GM18867 (cell line): ENCODE results near the gene CCL5.

Source experiments
- ATAC-seq: cut with Tn5 transposase; IDR thresholded peaks from one replicate; pipeline ENCODE4 v1.9.1; 2021; ENCODE audit warnings: mild to moderate bottlenecking, moderate library complexity; ENCODE audit not compliant: unreplicated experiment

CCL5 gene

DNA sequence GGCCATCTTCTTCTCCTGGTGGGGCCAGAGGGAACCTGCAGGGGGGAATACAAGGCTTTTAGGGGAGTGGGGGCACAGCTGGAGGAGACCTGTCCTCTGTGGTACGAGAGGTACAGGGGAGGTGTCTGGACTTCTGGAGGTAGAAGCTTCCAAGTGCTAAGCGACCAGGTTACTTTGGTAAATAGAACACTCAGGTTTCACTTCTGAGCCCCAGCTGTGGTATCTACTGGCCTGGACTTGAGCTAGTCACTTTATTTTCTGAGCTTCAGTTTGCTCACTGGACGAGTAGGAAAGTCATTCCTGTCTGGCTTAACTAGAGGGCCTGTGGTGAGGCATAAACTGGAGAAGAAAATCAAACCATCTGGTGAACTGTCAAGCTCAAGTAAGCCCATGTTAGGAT lies 11.4 kb downstream of the CCL5 start, which contains the start of gene HEATR9:
Gene HEATR9, minus strand, starts transcription at position 155 of the 400 bp plus-strand sequence. Its CDS starts 149 bp downstream, at position 6.
- ATAC-seq = no peak

GRCh38 chr17:35867574-35867973 lies 12.6 kb downstream of the CCL5 start:
- ATAC-seq = no peak

DNA sequence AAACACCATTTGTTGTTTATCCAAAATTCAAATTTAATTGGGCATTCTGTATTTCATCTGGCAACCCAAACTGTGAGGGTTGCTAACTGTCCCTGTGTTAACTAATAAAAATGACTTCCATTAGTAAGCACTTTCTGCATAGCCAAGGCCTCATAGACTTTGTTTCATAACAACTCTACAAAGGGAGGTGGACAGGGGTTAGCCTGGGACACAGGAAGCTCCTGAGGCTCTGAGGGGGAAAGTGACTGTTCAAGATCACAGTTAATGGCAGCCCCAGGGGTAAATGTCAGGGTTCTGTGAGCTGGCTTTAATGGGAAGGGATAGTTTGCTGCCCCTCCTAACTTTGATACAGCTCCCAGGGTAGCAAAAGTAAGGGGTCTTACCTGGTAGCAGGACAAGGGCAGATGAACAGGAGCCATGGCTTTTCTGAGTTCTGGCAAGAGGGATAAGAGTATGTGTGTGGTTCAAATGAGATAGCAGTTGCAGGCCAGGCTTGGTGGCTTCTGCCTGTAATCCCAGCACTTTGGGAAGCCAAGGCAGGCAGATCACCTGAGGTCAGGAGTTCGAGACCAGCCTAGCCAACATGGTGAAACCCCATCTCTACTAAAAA lies 13.7 kb downstream of the CCL5 start:
- no peak for ATAC-seq

DNA sequence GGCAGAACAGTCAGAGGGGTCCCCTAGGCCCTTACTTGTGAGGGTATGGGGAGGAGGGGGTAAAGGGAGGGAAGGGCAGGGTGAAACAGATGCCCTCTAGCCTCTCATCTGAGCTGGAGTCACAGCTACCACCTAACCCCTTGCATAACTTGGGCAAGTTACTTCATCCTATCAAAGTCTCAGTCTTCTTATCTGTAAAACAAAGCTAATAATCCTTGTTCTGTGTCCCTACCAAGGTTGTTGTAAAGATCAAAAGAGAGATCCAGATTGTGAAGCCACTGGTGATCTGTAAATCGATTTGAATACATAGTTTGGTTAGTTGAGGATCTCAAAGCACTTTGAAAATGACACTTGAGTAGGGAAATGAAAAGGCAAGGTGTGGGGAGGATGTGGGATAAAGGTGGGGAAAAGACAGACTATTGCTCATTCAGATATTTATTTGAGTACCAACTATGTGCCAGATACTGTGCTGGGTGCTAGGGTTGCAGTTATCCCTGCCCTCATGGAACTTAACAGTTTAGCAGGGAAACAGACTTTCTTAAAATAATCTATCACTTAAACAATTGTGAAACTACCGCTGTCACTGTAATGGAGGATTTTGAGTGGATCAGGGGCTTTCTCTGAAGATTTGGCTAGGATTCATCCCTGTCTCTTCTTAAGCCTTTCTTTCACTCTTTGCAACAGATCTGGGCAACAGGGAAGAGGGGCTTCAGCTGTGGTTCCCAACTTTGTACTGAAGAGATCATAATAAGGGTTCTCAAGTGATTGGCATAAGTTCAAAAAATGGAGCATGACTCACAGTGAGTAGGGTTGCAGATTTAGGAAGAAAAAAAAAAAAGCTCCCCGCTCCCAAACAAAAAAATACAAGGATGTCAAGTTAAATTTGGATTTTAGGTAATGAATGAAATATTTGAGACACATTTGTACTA lies 14.5 kb downstream of the CCL5 start:
- ATAC-seq = no peak

- ATAC-seq = no peak
Observed at GRCh38 chr17:35864853-35865252, 15.3 kb downstream of the CCL5 start.

- no peak for ATAC-seq
Observed at GRCh38 chr17:35856603-35857002, 23.6 kb downstream of the CCL5 start.

- ATAC-seq = no peak
Observed at GRCh38 chr17:35855965-35856364, 24.2 kb downstream of the CCL5 start.

DNA sequence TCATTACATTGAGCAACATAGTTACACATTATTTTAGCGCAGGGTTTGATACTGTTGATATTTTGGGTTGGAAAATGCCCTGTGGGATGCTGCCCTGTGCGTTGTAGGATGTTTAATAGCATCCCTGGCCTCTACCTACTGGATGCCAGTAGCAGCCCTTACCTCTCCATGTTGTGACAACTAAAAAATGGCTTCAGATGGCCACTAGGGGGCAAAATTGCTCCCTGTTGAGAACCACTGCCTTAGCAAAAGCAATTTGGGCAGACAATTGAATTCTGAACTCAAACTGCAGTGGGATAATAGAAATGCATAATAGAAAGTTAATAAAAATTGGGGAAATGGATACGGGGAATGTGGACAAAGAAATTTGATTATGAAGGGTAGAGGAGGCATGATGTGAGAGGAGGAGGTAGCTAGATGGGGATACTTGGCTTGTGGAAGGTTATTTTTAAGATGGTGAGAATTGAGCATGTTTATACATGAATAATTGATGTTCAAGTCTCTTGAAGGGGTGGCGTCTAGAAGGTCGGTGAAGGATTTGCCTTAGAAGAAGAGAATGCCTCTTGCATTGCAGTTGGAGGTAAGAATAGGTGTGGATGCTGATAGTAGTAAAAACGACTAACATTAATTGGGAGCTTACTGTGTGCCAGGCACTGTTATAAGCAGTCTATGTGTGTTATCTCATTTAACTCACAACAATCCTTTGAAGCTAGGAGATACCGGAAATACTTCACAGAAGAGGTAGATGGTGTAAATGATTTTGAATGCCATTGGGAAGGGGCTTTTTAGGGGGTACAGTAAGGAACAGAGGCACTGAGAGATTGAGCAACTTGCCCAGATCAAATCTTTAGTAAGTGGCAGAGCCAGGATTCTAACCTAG lies 30.5 kb downstream of the CCL5 start:
- no peak for ATAC-seq

GRCh38 chr17:35847633-35848373 lies 32.4 kb downstream of the CCL5 start:
- ATAC-seq = no peak

- ATAC-seq = no peak
Observed at GRCh38 chr17:35847006-35847405, 33.2 kb downstream of the CCL5 start.

- ATAC-seq = no peak
Observed at GRCh38 chr17:35846055-35846809, 33.9 kb downstream of the CCL5 start.

GRCh38 chr17:35844547-35844946 lies 35.6 kb downstream of the CCL5 start:
- no peak for ATAC-seq

- no peak for ATAC-seq
Observed at GRCh38 chr17:35843698-35844097, 36.5 kb downstream of the CCL5 start.

DNA sequence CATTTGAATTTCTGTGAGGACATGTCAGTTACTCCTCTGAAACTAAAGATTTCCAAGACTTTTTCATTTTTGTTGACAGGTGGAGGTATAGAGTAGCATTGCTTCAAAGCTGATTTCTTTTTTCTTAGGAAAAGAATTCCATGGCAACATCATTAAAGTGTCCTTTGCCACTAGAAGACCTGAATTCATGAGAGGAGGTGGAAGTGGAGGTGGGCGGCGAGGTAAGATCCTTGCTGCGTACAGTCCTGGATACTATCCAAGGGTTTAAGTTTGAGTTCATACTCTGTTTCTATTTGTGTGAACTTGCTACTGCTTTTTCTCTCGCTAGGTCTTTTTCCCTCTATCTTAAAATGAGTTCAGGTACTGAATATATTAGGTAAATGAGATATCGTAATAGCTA lies 37.9 kb downstream of the CCL5 start:
- ATAC-seq = no peak

- ATAC-seq = no peak
Observed at GRCh38 chr17:35841505-35841904, 38.7 kb downstream of the CCL5 start.

- no peak for ATAC-seq
Observed at GRCh38 chr17:35841101-35841500, 39.1 kb downstream of the CCL5 start.

GRCh38 chr17:35825206-35825605 lies 55.0 kb downstream of the CCL5 start:
- no peak for ATAC-seq
